Mesodermal cell (in vitro differentiated cells): ENCODE results near the gene EXOG.

Source experiments
- H3K27ac ChIP-seq: 2 replicates; pipeline ENCODE4 v1.7.0; 2013; ENCODE audit warnings: mild to moderate bottlenecking, low read depth, low read length, moderate library complexity; ENCODE audit not compliant: severe bottlenecking
- H3K36me3 ChIP-seq: 2 replicates; pipeline ENCODE4 v1.7.1; 2013; ENCODE audit warnings: mild to moderate bottlenecking, low read length, moderate library complexity; ENCODE audit not compliant: control insufficient read depth, insufficient read depth
- H3K4me1 ChIP-seq: one replicate; pipeline ENCODE4 v1.7.1; 2013; ENCODE audit warnings: mild to moderate bottlenecking, low read length; ENCODE audit not compliant: insufficient read depth, control insufficient read depth, poor library complexity, severe bottlenecking
- H3K4me3 ChIP-seq: 2 replicates; pipeline ENCODE4 v1.7.0; 2013; ENCODE audit warnings: low read length, control low read depth, mild to moderate bottlenecking; ENCODE audit not compliant: insufficient read depth, poor library complexity, severe bottlenecking; ENCODE audit errors: extremely low read depth
- H3K9me3 ChIP-seq: 2 replicates; pipeline ENCODE4 v1.7.1; 2013; ENCODE audit warnings: mild to moderate bottlenecking, low read length, moderate library complexity; ENCODE audit not compliant: control insufficient read depth
- WGBS, 2 experiments: methylation state at CpG; one replicate each; pipeline ENCODE4 v1.1.5; 2013; ENCODE audit warnings: missing lambda C conversion rate in 2 of 2; ENCODE audit not compliant: insufficient coverage in 2 of 2; 5-methylcytosine and 5-hydroxymethylcytosine counted together

Gene EXOG

GRCh38 chr3:38548154-38548931, 52.2 kb downstream of the EXOG start:
- Histone ChIP-seq H3K4me1 (no peaks in the 10 kb centered on the region), H3K4me3 (no peak overlapping the region), H3K36me3 (no peaks in the 10 kb centered on the region), H3K9me3 (no peaks in the 10 kb centered on the region), H3K27ac (no peak overlapping the region)
- 74 to 78% methylated on average over 12 of the region's 17 CpGs for WGBS, 2 experiments

DNA sequence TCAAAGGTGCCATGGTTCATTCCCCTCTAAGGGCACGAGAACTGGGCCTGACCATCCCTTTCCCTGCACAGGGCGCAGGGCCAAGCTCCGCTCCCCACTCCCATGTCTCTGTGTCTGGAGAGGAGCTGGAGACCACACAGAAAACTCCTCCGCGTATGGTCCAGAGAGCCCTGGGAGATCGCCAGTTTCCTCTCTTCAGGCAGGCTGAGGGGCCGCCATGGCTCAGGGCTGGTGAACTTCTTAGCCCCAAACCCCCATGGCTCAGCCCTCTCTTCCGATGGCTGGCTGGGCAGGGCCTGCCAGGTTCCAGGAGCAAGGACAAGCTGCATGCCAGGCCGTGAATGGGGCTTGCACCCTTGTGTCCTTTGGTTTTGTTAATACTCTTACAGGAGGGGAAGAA, 52.9 kb downstream of the EXOG start:
- Histone ChIP-seq H3K4me3 (no peak overlapping the region), H3K9me3 (no peaks in the 10 kb centered on the region), H3K27ac (no peak overlapping the region), H3K36me3 (no peaks in the 10 kb centered on the region), H3K4me1 (no peaks in the 10 kb centered on the region)
- WGBS, 2 experiments, result 92 to 96% methylated on average over 7 to 8 of the region's 9 CpGs

GRCh38 chr3:38549486-38549885, 53.3 kb downstream of the EXOG start:
- 85 to 94% methylated on average over 5 to 7 of the region's 7 CpGs for WGBS, 2 experiments
- no peak overlapping the region for H3K4me3 ChIP-seq
- H3K36me3 ChIP-seq, result no peaks in the 10 kb centered on the region
- no peak overlapping the region for H3K27ac ChIP-seq
- no peaks in the 10 kb centered on the region for H3K4me1 ChIP-seq
- H3K9me3 ChIP-seq, result no peaks in the 10 kb centered on the region

DNA sequence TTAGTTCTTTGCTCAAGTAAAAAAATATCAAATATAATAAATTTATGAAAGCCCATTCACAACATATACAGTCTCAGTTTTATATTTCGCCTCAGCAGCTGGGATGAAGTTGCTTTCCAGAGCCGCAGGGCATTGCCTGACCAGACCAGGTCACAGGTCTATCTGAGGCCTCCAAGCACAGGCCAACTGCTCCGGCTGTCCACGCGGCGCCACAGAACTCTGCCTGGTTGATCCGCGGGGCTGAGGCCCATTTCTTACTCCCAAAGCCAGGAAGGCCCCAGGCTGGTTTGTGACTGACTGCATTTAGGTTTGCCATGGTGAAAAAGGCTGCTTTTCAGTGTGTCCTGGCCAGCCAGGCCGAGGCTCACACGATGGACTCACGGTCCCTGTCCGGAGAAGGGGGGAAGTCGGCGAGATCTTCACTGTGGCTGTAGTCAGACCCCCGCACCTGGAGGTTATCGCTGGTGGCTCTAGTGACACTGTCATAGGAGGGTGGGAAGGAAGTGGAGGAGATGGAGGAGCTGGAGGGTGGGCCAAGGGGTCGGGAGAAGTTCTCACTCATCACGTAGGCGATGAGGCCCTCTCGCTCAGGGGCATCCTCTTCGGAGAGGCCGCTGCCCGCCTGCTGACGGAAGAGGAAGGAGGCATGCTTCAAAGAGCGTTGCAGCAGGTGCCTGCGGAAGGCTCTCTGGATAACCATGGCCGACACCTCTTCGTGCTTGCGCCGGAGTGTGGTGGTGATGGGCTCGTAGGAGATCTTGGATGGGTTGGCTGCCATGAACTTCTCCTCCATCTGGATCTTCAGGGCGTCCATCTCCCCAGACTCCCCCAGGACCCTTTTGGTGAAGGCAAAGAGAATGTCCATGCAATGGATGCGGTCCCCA, 54.1 kb downstream of the EXOG start:
- H3K4me3 ChIP-seq, result no peak overlapping the region
- no peaks in the 10 kb centered on the region for H3K4me1 ChIP-seq
- H3K27ac ChIP-seq, result no peak overlapping the region
- WGBS, 2 experiments, result 94 to 97% methylated on average over 23 to 28 of the region's 33 CpGs
- H3K9me3 ChIP-seq, result no peaks in the 10 kb centered on the region
- H3K36me3 ChIP-seq, result no peaks in the 10 kb centered on the region

DNA sequence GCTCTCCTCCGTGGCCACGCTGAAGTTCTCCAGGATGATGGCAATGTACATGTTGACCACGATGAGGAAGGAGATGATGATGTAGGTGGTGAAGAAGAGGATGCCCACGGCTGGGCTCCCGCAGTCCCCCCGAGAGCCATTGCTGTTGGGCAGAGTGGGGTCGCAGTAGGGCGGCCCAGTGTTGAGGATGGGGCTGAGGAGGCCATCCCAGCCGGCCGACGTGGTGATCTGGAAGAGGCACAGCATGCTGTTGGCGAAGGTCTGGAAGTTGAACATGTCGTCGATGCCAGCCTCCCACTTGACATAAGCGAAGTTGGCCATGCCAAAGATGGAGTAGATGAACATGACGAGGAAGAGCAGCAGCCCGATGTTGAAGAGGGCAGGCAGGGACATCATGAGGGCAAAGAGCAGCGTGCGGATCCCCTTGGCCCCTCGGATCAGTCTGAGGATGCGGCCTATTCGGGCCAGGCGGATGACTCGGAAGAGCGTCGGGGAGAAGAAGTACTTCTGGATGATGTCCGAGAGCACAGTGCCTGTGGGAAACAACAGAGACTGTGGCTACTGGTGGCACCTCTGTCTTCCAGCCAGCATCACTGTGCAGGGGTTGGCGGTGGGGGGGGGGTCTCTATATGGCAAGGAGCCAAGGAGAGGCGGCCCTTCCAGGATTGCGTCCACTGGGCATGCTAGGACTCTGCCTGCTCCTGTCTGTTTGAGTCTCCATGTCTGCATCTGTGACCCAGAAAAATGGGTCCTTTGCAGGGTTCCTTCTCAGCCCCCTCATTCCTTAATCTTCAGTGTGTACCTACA, 55.1 kb downstream of the EXOG start:
- Histone ChIP-seq H3K4me1 (no peaks in the 10 kb centered on the region), H3K9me3 (no peaks in the 10 kb centered on the region), H3K36me3 (no peaks in the 10 kb centered on the region), H3K4me3 (no peak overlapping the region), H3K27ac (no peak overlapping the region)
- WGBS, 2 experiments, result 92 to 93% methylated on average over 28 of the region's 30 CpGs

DNA sequence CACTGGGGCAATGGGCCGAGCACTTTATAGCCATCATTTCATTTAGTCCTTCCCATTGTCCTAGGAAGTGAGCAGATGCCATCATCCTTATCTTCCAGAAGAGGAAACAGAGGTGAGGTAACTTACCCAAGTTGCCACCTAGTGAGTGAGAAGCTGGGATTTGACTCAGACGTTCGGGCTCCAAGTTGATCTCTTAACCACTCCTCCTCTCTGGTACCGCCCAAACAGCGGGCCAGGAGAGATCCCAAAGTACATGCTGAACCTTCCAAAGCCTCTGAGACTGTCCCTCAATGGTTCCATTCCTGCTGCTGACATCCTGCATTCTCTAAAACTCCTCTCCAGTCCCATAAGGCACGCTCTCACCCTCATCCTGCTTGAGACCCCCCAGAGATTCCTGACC, 56.2 kb downstream of the EXOG start:
- Histone ChIP-seq H3K9me3 (no peaks in the 10 kb centered on the region), H3K4me3 (no peak overlapping the region), H3K4me1 (no peaks in the 10 kb centered on the region), H3K27ac (no peak overlapping the region), H3K36me3 (no peaks in the 10 kb centered on the region)
- WGBS, 2 experiments, result 85 to 86% methylated on average over 6 of the region's 6 CpGs

- Histone ChIP-seq H3K36me3 (no peaks in the 10 kb centered on the region), H3K27ac (no peak overlapping the region), H3K4me1 (no peaks in the 10 kb centered on the region), H3K4me3 (no peak overlapping the region), H3K9me3 (no peaks in the 10 kb centered on the region)
- WGBS, 2 experiments, result 70 to 90% methylated on average over 1 to 2 of the region's 2 CpGs
Measured at GRCh38 chr3:38553071-38553470, 56.9 kb downstream of the EXOG start.

DNA sequence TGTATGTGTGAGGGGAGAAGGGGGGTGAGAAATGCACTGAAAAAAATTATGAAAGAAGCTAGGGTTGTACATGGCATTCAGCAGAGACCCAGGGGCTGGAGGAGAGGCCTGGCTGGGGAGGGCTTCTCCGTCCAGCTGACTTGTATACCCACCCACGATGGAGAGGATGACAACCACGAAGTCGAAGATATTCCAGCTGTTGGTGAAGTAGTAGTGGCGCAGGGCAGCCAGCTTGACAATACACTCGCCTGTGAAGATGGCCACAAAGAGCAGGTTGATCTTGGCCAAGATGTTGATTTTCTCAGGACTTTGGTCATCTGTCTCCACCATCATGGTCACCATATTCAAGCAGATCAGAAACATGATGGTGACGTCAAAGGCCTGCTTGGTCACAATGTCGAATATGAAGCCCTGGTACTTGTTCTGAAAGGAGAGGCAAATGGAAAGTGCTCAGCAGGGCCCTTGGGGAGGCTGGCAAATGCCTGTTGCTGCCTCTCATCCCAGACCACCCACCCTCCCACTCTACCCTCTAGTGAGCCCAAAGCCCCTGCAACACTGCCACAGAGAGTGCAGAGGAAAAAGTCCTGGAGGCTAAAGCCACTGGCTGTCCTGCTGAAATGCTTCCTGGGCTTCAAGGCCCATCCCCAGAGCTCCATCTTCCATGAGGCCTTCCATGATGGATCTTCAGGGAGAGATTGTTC, 58.1 kb downstream of the EXOG start:
- H3K27ac ChIP-seq, result no peak overlapping the region
- H3K4me1 ChIP-seq, result no peaks in the 10 kb centered on the region
- no peaks in the 10 kb centered on the region for H3K9me3 ChIP-seq
- WGBS, 2 experiments, result 85 to 91% methylated on average over 6 to 8 of the region's 8 CpGs
- H3K36me3 ChIP-seq, result no peaks in the 10 kb centered on the region
- H3K4me3 ChIP-seq, result no peak overlapping the region

DNA sequence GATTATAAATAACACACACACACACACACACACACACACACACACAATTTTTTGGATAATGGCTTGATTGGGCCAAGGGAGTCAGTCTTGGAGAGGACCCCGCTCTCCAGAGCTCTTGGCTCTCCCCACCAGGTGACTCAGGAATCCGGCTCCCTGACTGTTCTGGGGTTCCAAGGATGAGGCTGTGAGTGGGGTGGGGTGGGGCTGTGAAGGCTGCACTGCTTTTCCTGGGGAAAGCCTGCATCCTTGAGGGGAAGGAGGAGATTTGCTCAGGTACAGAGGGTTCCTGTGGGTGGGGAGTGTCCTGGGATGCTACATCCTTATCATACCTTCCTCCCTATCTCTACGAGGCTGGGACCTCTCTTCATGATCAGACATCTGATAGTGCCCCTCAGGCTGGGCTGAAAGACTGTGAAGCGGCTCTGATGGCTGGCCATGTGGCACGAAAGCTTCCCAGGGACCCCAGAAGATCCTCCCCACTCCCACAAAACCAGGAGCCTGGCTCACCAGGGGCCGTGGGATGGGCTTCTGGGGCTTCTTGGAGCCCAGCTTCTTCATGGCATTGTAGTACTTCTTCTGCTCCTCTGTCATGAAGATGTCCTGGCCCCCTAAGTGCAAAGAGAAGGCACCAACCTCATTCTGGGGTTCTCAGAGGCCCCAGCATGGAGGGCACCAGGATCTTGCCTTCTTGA, 59.2 kb downstream of the EXOG start:
- WGBS, 2 experiments, result 77 to 93% methylated on average over 2 to 6 of the region's 6 CpGs
- H3K27ac ChIP-seq, result no peak overlapping the region
- no peaks in the 10 kb centered on the region for H3K4me1 ChIP-seq
- H3K4me3 ChIP-seq, result no peak overlapping the region
- no peaks in the 10 kb centered on the region for H3K9me3 ChIP-seq
- no peaks in the 10 kb centered on the region for H3K36me3 ChIP-seq

- WGBS, 2 experiments, result 100% methylated on average over 1 to 2 of the region's 2 CpGs
- H3K27ac ChIP-seq, result no peak overlapping the region
- no peaks in the 10 kb centered on the region for H3K4me1 ChIP-seq
- H3K9me3 ChIP-seq, result no peaks in the 10 kb centered on the region
- H3K4me3 ChIP-seq, result no peak overlapping the region
- no peaks in the 10 kb centered on the region for H3K36me3 ChIP-seq
Measured at GRCh38 chr3:38555926-38556325, 59.8 kb downstream of the EXOG start.
